ENCODE data around the gene MTUS2.

The MTUS2 gene

DNA sequence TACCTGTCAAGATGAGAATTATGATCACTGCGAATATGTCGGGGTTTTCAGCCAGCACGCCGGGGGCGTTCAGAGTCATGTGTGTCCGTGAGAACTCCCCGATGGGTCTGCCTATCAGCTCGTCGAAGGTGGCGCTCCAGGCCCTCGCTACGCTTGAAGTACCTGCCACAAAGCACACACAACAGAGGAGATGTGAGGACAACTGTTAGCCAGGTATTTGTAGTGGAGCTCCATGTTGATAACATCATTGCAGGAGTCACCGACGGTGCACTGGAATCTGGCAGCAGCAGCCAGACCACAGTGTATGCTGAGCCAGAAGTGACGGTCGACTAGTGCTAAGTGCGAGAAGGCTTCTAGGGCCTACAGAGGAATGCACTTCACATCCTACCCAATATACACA lies 712.7 kb downstream of the MTUS2 start:
- H3K27ac ChIP-seq, result no peak overlapping the region
- TF ChIP-seq ZFX (IDR thresholded peaks at IDR 0.05; ENCODE audit: borderline replicate concordance), result no peak
- TF ChIP-seq CTCF (IDR thresholded peaks at IDR 0.05), result no peak

GRCh38 chr13:29534083-29534482 lies 713.9 kb downstream of the MTUS2 start:
- no peak overlapping the region for H3K27ac ChIP-seq
- TF ChIP-seq CTCF (IDR thresholded peaks at IDR 0.05), result no peak
- TF ChIP-seq ZFX (IDR thresholded peaks at IDR 0.05; ENCODE audit: borderline replicate concordance), result no peak

DNA sequence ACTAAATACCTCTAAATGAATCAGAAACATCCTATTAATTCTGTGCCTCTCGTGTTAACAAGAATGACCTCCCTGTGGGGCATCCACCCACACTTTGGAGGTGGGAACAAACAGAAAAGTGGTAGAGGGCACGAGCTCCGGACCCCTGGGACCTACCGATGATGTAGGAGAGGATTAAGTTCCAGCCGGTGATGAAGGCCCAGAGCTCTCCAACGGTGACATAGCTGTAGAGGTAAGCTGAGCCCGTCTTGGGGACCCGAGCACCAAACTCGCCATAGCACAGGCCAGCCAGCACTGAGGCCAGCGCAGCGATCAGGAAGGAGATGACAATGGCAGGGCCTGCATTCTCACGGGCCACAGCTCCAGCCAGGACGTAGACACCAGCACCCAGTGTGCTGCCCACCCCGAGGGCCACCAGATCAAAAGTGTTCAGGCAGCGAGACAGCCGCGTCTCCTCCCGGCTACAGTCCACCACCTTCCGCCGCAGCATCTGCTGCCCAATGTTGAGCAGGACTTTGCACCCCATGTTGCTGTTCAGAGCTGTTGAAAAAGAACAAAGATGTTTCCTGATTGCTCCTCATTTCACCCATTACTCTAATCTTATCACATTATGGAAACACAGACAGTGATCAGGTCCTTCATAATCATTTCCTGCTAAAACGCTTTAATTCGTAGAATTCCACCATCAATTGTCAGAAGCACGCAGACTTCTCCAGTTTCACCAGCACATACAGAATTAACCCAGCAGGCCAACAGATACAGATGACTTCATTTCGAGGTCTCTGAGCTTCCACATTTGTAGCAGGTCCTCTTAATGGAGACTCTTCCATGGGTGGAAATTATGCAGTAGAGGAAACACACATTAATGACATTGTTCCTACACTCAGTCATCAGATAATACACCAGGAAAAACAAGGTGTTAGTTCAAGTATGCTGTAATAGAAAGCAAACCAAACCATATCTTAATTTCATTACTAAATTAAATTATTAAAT lies 715.8 kb downstream of the MTUS2 start:
- no peak overlapping the region for H3K27ac ChIP-seq
- TF ChIP-seq CTCF (IDR thresholded peaks at IDR 0.05) (no peak), ZFX (IDR thresholded peaks at IDR 0.05; ENCODE audit: borderline replicate concordance) (no peak)

DNA sequence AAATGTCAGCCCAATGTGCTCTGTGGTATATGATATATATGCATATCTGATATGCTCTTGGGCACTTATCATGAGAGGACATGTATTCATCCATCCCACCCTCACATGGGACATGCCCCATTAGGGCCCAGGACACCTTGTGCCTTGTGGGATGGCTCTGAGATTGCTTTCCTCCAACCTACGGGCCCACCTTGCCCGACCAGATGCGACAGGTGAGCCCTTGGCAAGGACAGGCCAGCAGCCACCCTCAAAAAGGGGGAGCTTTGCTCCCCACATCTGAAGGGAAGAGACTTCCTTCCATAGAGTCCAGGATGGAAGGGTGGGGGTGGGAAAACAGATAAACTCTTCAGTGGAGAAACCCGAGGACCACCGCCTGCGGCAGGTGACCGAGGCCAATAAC lies 716.7 kb downstream of the MTUS2 start:
- no peak overlapping the region for H3K27ac ChIP-seq
- TF ChIP-seq ZFX (IDR thresholded peaks at IDR 0.05; ENCODE audit: borderline replicate concordance) (no peak), CTCF (IDR thresholded peaks at IDR 0.05) (no peak)

DNA sequence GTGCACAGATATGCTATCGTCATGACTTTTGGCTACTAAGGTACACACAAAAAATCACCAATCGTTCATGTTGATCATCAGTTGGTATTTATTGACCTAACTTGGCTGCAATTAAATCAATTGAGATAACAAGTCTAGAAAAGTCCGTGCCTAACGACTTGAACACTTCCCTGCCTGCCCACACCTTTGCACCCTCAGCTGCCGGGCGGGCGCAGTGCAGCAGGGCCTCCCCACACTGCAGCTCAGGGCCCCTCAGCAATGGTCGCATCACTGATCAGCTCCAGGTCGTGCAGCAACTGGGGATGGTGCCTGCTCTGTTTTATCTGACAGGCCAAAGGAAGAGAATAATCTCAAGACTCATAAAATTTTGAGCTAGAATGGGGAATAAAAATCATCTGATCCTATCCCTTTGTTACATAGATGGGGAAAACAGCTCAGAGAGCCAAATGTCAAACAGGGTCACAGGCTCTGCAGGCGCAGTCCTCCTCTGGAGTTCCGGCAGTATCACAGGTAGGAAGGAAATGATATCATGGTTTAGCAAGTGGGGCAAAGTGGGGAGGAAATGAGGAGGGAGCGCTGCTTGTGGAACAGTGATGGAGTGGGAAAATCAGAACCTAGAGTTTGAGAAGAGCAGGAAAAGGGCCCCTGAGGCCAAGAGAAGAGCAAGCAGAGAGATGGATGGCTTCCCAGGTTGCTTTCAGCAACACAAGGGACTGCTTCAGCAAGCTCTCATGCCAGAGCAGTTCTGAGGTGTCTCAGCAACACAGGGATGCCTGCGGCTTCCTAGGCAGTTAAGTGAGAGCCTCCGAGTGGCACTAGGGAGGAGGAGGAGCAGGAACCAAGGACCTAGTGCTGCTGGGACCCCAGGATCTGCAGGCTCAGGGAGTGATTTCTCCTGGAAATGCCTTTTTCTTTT lies 717.9 kb downstream of the MTUS2 start:
- H3K27ac ChIP-seq, result no peak overlapping the region
- no peak for TF ChIP-seq ZFX (IDR thresholded peaks at IDR 0.05; ENCODE audit: borderline replicate concordance)
- no peak for TF ChIP-seq CTCF (IDR thresholded peaks at IDR 0.05)

- no peak overlapping the region for H3K27ac ChIP-seq
- TF ChIP-seq CTCF (IDR thresholded peaks at IDR 0.05) (no peak), ZFX (IDR thresholded peaks at IDR 0.05; ENCODE audit: borderline replicate concordance) (no peak)
These were observed 718.5 kb downstream of the MTUS2 start for GRCh38 chr13:29538652-29539040.

Measured in 22Rv1 (cell line).